Stimulated activated naive CD8-positive, alpha-beta T cell treated with anti-CD3 and anti-CD28 coated beads, Interleukin-15, Interleukin-2, amounts not matched to agents 100 ng/mL and 50 ng/mL, for 24 hours (primary cell): ENCODE results near the gene BICDL1.
"Not testable (repeated sequence)": the region's sequence is repeated elsewhere in the genome, so short reads cannot be mapped to it uniquely, and the experiment has no call there.

Source experiments
- H3K27ac Mint-ChIP-seq: one replicate; pipeline ENCODE4 v1.8.0; 2021; ENCODE audit warnings: mild to moderate bottlenecking, mixed read lengths
- H3K27me3 Mint-ChIP-seq: one replicate; pipeline ENCODE4 v1.8.0; 2021; ENCODE audit warnings: mixed read lengths
- H3K36me3 Mint-ChIP-seq: one replicate; pipeline ENCODE4 v1.8.0; 2021; ENCODE audit warnings: low read depth, mixed read lengths
- H3K4me1 Mint-ChIP-seq: one replicate; pipeline ENCODE4 v1.8.0; 2021; ENCODE audit warnings: low read depth, mixed read lengths
- H3K4me3 Mint-ChIP-seq: one replicate; pipeline ENCODE4 v1.8.0; 2021; ENCODE audit warnings: mild to moderate bottlenecking, mixed read lengths
- H3K9me3 Mint-ChIP-seq: one replicate; pipeline ENCODE4 v1.8.0; 2021; ENCODE audit warnings: mixed read lengths

Gene BICDL1

GRCh38 chr12:119989731-119990381 lies 820 bp downstream of the BICDL1 start:
- H3K4me3 Mint-ChIP-seq: peak overlapping the region; percentile 94
- peak overlapping the region; percentile 88 for H3K27ac Mint-ChIP-seq
- peaks cover 45% of the 10 kb centered on the region for H3K36me3 Mint-ChIP-seq
- no peaks in the 10 kb centered on the region for H3K9me3 Mint-ChIP-seq
- H3K27me3 Mint-ChIP-seq: no peaks in the 10 kb centered on the region
- peaks cover 52% of the 10 kb centered on the region for H3K4me1 Mint-ChIP-seq

- H3K9me3 Mint-ChIP-seq: no peaks in the 10 kb centered on the region
- peaks cover 49% of the 10 kb centered on the region for H3K36me3 Mint-ChIP-seq
- peak overlapping the region; percentile 94 for H3K4me3 Mint-ChIP-seq
- H3K4me1 Mint-ChIP-seq: peaks cover 58% of the 10 kb centered on the region
- H3K27ac Mint-ChIP-seq: peak overlapping the region; percentile 88
- H3K27me3 Mint-ChIP-seq: no peaks in the 10 kb centered on the region
These were observed 1.4 kb downstream of the BICDL1 start for GRCh38 chr12:119990382-119990874.

- Mint-ChIP-seq H3K27ac (peak overlapping the region; percentile 88), H3K9me3 (no peaks in the 10 kb centered on the region), H3K36me3 (peaks cover 61% of the 10 kb centered on the region), H3K4me1 (peaks cover 69% of the 10 kb centered on the region), H3K4me3 (peak overlapping the region; percentile 94), H3K27me3 (no peaks in the 10 kb centered on the region)
These were observed 3.2 kb downstream of the BICDL1 start for GRCh38 chr12:119992129-119992705.

- no peaks in the 10 kb centered on the region for H3K9me3 Mint-ChIP-seq
- no peak overlapping the region for H3K4me3 Mint-ChIP-seq
- no peak overlapping the region for H3K27ac Mint-ChIP-seq
- peaks cover 82% of the 10 kb centered on the region for H3K4me1 Mint-ChIP-seq
- peaks cover 90% of the 10 kb centered on the region for H3K36me3 Mint-ChIP-seq
- no peaks in the 10 kb centered on the region for H3K27me3 Mint-ChIP-seq
These were observed 6.0 kb downstream of the BICDL1 start for GRCh38 chr12:119994892-119995658.

GRCh38 chr12:119996417-119996816 lies 7.4 kb downstream of the BICDL1 start:
- peak overlapping the region; percentile 21 for H3K27ac Mint-ChIP-seq
- H3K9me3 Mint-ChIP-seq: no peaks in the 10 kb centered on the region
- H3K36me3 Mint-ChIP-seq: peaks cover 89% of the 10 kb centered on the region
- H3K4me3 Mint-ChIP-seq: no peak overlapping the region
- H3K27me3 Mint-ChIP-seq: no peaks in the 10 kb centered on the region
- H3K4me1 Mint-ChIP-seq: peaks cover 85% of the 10 kb centered on the region

- Mint-ChIP-seq H3K4me3 (peak overlapping the region; percentile 0), H3K27ac (peak overlapping the region; percentile 21)
These were observed 9.6 kb downstream of the BICDL1 start for GRCh38 chr12:119998471-119999245.

GRCh38 chr12:120000556-120000955 lies 11.5 kb downstream of the BICDL1 start:
- Mint-ChIP-seq H3K4me3 (no peak overlapping the region), H3K36me3 (peaks cover 89% of the 10 kb centered on the region), H3K27ac (peak overlapping the region; percentile 16)

More at GRCh38 chr12:119998471-119999245, 9.6 kb downstream of the BICDL1 start:
- peaks cover 89% of the 10 kb centered on the region for H3K36me3 Mint-ChIP-seq
- no peaks in the 10 kb centered on the region for H3K27me3 Mint-ChIP-seq
- peaks cover 83% of the 10 kb centered on the region for H3K4me1 Mint-ChIP-seq
- H3K9me3 Mint-ChIP-seq: no peaks in the 10 kb centered on the region

GRCh38 chr12:120006258-120006975 lies 17.4 kb downstream of the BICDL1 start:
- H3K27ac Mint-ChIP-seq: peak overlapping the region; percentile 99
- H3K4me3 Mint-ChIP-seq: peak overlapping the region; percentile 72
- peaks cover 83% of the 10 kb centered on the region for H3K36me3 Mint-ChIP-seq
- H3K4me1 Mint-ChIP-seq: peaks cover 92% of the 10 kb centered on the region
- no peaks in the 10 kb centered on the region for H3K27me3 Mint-ChIP-seq
- no peaks in the 10 kb centered on the region for H3K9me3 Mint-ChIP-seq

More at GRCh38 chr12:120000556-120000955, 11.5 kb downstream of the BICDL1 start:
- peaks cover 79% of the 10 kb centered on the region for H3K4me1 Mint-ChIP-seq
- H3K27me3 Mint-ChIP-seq: no peaks in the 10 kb centered on the region
- no peaks in the 10 kb centered on the region for H3K9me3 Mint-ChIP-seq

- Mint-ChIP-seq H3K9me3 (no peaks in the 10 kb centered on the region), H3K4me3 (peak overlapping the region; percentile 72), H3K27ac (peak overlapping the region; percentile 99), H3K36me3 (peaks cover 80% of the 10 kb centered on the region), H3K4me1 (peaks cover 92% of the 10 kb centered on the region), H3K27me3 (no peaks in the 10 kb centered on the region)
These were observed 18.2 kb downstream of the BICDL1 start for GRCh38 chr12:120007272-120007671.

GRCh38 chr12:120010661-120011230 lies 21.7 kb downstream of the BICDL1 start:
- Mint-ChIP-seq H3K27ac (peak overlapping the region; percentile 98), H3K4me1 (peaks cover 100% of the 10 kb centered on the region), H3K27me3 (no peaks in the 10 kb centered on the region), H3K36me3 (peaks cover 69% of the 10 kb centered on the region), H3K9me3 (no peaks in the 10 kb centered on the region), H3K4me3 (peak overlapping the region; percentile 78)

GRCh38 chr12:120012067-120012621 lies 23.1 kb downstream of the BICDL1 start:
- Mint-ChIP-seq H3K27me3 (no peaks in the 10 kb centered on the region), H3K36me3 (peaks cover 67% of the 10 kb centered on the region), H3K27ac (peak overlapping the region; percentile 98), H3K9me3 (no peaks in the 10 kb centered on the region), H3K4me3 (peak overlapping the region; percentile 78), H3K4me1 (peaks cover 99% of the 10 kb centered on the region)

- Mint-ChIP-seq H3K27ac (peak overlapping the region; percentile 98), H3K36me3 (peaks cover 63% of the 10 kb centered on the region), H3K4me1 (peaks cover 98% of the 10 kb centered on the region), H3K4me3 (peak overlapping the region; percentile 62), H3K27me3 (no peaks in the 10 kb centered on the region), H3K9me3 (no peaks in the 10 kb centered on the region)
These were observed 24.8 kb downstream of the BICDL1 start for GRCh38 chr12:120013659-120014380.

- not testable (repeated sequence) for H3K27me3 Mint-ChIP-seq, H3K9me3 Mint-ChIP-seq
- H3K27ac Mint-ChIP-seq: peak overlapping the region; percentile 98
- H3K4me3 Mint-ChIP-seq: peak overlapping the region; percentile 62
- peaks cover 97% of the 10 kb centered on the region for H3K4me1 Mint-ChIP-seq
- H3K36me3 Mint-ChIP-seq: peaks cover 62% of the 10 kb centered on the region
These were observed 25.3 kb downstream of the BICDL1 start for GRCh38 chr12:120014381-120014735.
